ENCODE data around the gene KIF22. TPM values are rescaled to one million over a fixed set of nuclear protein-coding genes. Genes with fewer than 3 reads are reported as not detected.

The KIF22 gene
- polyA plus RNA-seq, 1 donor from 2014 or later: 34.7 TPM

DNA sequence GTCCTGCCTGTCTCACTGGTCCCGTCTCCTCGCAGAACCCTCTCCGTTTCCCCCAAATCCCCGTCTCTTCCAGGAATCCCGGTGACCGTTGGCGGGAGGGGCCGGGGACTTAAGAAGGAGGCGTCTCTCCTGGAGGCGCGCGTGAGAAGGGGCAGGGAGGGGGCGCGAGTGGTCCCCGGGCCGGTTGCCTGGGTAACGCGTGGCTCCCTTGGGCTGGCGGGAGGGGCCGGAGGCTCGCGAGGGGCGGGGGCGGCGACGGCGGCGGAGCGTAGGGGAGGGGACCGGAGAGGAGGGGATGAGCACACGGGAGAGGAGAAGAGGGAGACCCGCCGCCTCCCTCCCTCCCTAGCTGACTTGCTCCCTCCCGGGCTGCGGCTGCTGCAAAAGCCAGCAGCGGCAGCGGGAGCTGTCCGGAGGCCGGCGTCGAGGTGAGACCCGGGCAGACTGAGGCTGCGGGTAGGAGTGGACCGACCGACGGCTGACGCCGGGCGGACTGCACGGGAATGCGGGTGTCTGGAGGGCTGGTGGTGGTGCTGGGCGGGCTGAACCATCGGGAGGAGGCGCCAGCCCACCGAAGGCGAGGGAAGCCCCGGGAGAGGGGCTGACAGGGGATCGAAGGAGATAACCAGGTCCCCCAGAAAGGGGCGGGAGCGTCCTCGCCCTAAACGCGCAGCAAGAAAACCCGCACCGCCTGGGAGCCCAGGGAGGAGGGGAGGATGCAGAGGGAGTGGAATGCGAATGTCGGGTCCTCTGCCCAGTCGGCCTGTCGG, 21.5 kb downstream of the KIF22 start, which contains the start of gene PRRT2:
Gene PRRT2 (plus strand): TSS at position 298 of the 770 bp plus-strand sequence. CDS start 862 bp downstream, outside the sequence.
- Mint-ChIP-seq H3K9me3 (no peaks in the 10 kb centered on the region), H3K27ac (peak within 1 kb of the TSS; percentile 71 to 93 (median 92)), H3K27me3 (peaks cover 3% of the 10 kb centered on the region), H3K36me3 (peaks cover 4% of the 10 kb centered on the region), H3K4me3 (peak within 1 kb of the TSS; percentile 78 to 94 (median 84)), H3K4me1 (peaks cover 17 to 41% (median 31%) of the 10 kb centered on the region in 3 donors)

DNA sequence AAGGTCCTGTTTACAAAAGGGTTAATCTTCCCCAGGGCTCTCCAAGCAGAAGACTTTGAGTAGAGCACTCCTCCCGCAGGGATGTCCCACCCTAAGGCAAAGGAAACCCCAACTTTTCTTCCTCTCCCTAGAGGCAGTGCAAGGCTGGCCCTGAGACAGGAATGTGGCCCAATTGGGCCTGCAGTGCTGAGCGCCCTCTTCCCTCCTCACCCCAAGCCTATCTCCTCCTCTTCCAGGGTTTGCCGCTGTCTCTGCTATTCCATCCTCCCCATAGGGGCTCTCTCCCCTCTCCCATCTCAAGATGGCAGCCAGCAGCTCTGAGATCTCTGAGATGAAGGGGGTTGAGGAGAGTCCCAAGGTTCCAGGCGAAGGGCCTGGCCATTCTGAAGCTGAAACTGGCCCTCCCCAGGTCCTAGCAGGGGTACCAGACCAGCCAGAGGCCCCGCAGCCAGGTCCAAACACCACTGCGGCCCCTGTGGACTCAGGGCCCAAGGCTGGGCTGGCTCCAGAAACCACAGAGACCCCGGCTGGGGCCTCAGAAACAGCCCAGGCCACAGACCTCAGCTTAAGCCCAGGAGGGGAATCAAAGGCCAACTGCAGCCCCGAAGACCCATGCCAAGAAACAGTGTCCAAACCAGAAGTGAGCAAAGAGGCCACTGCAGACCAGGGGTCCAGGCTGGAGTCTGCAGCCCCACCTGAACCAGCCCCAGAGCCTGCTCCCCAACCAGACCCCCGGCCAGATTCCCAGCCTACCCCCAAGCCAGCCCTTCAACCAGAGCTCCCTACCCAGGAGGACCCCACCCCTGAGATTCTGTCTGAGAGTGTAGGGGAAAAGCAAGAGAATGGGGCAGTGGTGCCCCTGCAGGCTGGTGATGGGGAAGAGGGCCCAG, 22.4 kb downstream of the KIF22 start:
- Mint-ChIP-seq H3K27me3 (peaks cover 3% of the 10 kb centered on the region), H3K4me3 (peak overlapping the region; percentile 54 to 81 (median 68)), H3K9me3 (no peaks in the 10 kb centered on the region), H3K4me1 (peaks cover 20 to 40% (median 32%) of the 10 kb centered on the region in 3 donors), H3K27ac (peak overlapping the region; percentile 23 to 85 (median 74)), H3K36me3 (peaks cover 3% of the 10 kb centered on the region)

DNA sequence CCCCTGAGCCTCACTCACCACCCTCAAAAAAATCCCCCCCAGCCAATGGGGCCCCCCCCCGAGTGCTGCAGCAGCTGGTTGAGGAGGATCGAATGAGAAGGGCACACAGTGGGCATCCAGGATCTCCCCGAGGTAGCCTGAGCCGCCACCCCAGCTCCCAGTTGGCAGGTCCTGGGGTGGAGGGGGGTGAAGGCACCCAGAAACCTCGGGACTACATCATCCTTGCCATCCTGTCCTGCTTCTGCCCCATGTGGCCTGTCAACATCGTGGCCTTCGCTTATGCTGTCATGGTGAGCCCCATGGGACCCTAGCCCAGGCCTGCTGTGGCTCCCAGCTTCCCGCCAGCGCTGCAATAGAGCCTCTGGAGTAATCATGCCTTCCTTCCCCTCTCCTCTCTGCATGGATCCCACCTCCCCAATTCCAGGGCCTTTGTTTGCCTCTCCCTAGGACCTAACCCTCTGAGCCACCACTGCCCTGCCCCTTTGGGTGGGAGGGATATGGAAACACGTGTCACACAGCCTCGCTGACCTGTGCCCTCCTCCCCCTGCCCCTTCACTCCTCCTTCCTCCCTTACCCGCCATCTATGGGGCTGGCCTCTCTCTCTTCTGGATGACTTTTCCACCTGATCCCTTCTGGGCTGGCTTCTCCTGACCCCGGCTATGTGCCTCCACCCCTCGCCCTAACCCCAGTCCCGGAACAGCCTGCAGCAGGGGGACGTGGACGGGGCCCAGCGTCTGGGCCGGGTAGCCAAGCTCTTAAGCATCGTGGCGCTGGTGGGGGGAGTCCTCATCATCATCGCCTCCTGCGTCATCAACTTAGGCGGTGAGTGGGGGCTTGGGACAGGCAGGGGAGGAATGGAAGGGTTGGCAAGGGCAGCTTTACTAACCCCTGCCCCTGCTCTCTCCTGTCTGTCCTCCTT, 23.4 kb downstream of the KIF22 start:
- Mint-ChIP-seq H3K27me3 (peaks cover 3% of the 10 kb centered on the region), H3K36me3 (peaks cover 5% of the 10 kb centered on the region), H3K9me3 (no peaks in the 10 kb centered on the region), H3K27ac (peak overlapping the region in 1 of 3 donors; percentile 85), H3K4me3 (peak overlapping the region in 3 of 4 donors; percentile 67 to 80 (median 75)), H3K4me1 (peaks cover 19 to 45% (median 34%) of the 10 kb centered on the region in 3 donors)

DNA sequence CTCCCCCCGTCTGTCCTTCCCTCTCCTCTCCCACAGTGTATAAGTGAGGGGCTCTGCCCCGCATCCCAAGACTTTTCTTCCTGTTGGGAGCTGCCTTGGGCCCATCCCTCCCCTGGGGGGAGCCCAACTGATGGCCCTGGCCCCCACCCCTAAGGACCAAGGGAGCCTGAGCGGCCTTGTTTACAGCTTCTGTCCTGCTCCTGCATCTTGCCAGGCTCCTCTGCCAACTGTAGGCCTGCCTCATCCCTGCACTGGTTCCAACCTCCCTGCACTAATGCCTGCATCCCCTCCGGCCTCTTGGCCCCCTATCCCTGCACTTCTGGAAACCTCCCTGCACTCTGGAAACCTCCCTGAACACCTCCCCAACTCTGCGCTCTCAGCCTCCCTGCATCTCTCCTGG, 24.0 kb downstream of the KIF22 start:
- H3K27ac Mint-ChIP-seq: peak overlapping the region in 1 of 3 donors; percentile 85
- H3K27me3 Mint-ChIP-seq: peaks cover 3% of the 10 kb centered on the region
- H3K4me3 Mint-ChIP-seq: peak overlapping the region; percentile 86 to 99 (median 94)
- no peaks in the 10 kb centered on the region for H3K9me3 Mint-ChIP-seq
- peaks cover 25 to 49% (median 39%) of the 10 kb centered on the region in 3 donors for H3K4me1 Mint-ChIP-seq
- H3K36me3 Mint-ChIP-seq: peaks cover 5% of the 10 kb centered on the region

DNA sequence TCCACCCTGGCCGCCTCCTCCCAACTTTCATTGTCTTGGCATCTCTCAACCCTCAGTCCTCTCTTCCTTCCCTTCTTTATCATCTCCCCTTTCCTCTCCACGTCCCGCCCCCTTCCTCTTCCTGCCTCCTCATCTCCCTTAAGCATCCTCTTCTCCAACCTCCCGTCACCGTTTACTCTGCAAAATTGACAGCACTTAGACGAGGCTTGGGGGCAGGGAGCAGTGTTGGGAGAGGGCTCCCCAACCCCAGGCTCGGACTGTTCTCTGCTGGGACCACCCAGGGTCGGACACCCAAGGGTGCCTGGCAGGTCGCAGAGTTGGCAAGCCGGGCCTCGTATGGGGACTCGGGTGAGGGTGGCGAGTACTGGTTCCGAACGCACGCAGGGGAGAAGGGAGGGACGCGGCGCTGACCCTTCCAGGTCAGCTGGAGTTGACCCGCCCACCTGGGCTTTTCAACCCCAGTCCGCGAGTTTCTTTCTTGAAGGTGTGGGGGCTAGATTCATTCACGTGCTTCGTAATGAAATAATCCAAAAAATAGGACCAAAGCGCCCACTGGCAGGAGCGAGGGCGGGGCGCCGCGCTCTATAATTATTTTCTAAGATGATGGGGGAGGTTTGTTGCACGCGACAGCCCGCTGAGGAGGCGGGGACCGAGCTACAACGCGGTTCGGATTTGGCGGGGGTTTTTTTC, 24.6 kb downstream of the KIF22 start:
- no peaks in the 10 kb centered on the region for H3K9me3 Mint-ChIP-seq
- H3K36me3 Mint-ChIP-seq: peaks cover 5% of the 10 kb centered on the region
- H3K27ac Mint-ChIP-seq: peak overlapping the region; percentile 85 to 99 (median 95)
- H3K4me3 Mint-ChIP-seq: peak overlapping the region; percentile 89 to 99 (median 98)
- peaks cover 31 to 52% (median 41%) of the 10 kb centered on the region in 3 donors for H3K4me1 Mint-ChIP-seq
- peaks cover 3% of the 10 kb centered on the region for H3K27me3 Mint-ChIP-seq

DNA sequence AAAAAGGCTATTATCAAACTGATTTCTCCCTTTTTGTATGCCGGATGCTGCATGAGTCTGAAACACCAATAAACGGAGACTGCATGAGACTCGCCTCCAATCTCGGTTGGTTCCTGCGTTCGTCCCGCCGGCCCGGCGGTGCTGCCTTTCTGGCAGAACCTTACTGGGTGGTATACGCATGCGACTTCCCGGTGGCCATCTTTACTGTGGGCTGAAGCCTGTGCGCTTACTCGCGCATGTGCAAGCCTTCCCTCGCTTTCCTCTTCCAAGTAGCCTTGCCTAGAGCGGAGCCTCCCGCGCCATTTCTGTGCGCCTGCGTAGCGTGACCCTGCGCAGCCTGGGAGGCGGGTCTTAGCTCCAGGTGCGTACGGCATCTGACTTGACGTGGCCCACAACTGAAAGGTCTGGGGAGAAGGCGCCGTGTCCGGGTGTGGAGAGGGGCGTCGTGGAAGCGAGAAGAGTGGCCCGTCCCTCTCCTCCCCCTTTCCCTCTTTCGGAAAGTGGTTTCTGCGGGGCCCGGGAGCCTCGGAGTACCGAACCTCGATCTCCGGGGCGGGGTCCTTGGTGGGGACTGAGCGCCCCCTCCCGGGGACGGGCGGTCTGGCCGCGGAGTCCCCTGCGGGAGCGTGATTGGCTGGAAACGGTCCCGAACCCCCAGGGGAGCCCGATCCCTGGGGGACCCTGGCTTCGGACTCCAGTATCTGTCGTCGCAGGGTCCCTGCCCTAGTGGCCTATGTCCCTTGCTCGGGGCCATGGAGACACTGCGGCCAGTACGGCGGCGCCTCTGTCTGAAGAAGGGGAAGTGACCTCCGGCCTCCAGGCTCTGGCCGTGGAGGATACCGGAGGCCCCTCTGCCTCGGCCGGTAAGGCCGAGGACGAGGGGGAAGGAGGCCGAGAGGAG, 25.5 kb downstream of the KIF22 start, which contains the start of gene PAGR1:
Gene PAGR1 (plus strand): TSS at position 360 of the 901 bp plus-strand sequence. CDS start 374 bp downstream, at position 734.
- no peaks in the 10 kb centered on the region for H3K9me3 Mint-ChIP-seq
- H3K27ac Mint-ChIP-seq: peak within 1 kb of the TSS; percentile 89 to 99 (median 95)
- peaks cover 36 to 48% (median 37%) of the 10 kb centered on the region in 3 donors for H3K4me1 Mint-ChIP-seq
- peak within 1 kb of the TSS; percentile 89 to 99 (median 98) for H3K4me3 Mint-ChIP-seq
- H3K36me3 Mint-ChIP-seq: peaks cover 5% of the 10 kb centered on the region
- H3K27me3 Mint-ChIP-seq: peaks cover 2% of the 10 kb centered on the region

DNA sequence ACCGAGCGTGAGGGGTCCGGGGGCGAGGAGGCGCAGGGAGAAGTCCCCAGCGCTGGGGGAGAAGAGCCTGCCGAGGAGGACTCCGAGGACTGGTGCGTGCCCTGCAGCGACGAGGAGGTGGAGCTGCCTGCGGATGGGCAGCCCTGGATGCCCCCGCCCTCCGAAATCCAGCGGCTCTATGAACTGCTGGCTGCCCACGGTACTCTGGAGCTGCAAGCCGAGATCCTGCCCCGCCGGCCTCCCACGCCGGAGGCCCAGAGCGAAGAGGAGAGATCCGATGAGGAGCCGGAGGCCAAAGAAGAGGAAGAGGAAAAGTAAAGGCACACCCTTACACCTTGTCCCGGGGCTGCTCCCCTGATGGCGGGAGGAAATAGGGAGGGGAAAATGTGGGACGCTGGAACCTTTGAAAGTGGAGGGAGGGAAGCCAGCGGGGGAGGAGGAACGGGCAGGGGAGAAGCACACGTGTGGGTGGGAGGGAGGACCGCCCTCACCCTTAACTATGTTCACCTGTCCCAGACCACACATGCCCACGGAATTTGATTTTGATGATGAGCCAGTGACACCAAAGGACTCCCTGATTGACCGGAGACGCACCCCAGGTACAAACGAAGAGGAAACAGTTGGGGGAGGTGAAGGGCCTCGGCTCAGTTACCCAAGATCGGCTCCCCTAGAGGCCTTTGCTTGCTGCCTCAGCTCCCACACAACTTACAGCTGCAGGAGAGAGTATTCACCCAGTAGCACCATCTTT, 26.3 kb downstream of the KIF22 start:
- Mint-ChIP-seq H3K4me3 (peak overlapping the region; percentile 89 to 99 (median 98)), H3K9me3 (no peaks in the 10 kb centered on the region), H3K4me1 (peaks cover 35 to 42% (median 40%) of the 10 kb centered on the region in 3 donors), H3K36me3 (peaks cover 5% of the 10 kb centered on the region), H3K27me3 (peaks cover 2% of the 10 kb centered on the region), H3K27ac (peak overlapping the region; percentile 89 to 99 (median 95))

DNA sequence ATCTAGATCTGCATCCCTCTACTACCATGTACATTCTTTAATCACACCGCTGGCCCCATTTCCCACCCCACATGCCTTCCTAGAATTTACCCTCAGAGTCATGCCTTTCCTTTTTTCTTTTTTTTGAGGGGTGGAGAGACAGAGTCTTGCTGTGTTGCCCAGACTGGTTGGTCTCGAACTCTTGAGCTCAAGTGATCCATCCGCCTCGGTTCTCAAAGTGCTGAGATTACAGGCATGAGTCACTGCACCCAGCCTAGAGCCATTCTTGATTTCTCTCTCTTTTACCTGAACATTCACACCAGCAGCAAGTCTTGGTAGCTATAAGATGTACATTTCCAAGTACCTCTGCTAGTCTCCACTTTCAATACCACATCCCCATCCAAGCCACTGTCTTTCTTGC, 27.5 kb downstream of the KIF22 start:
- Mint-ChIP-seq H3K36me3 (peaks cover 5% of the 10 kb centered on the region), H3K4me1 (peaks cover 37 to 40% (median 40%) of the 10 kb centered on the region in 3 donors), H3K4me3 (peak overlapping the region; percentile 1 to 93 (median 88)), H3K9me3 (no peaks in the 10 kb centered on the region), H3K27me3 (peaks cover 2% of the 10 kb centered on the region), H3K27ac (peak overlapping the region in 2 of 3 donors; percentile 17 to 70)

DNA sequence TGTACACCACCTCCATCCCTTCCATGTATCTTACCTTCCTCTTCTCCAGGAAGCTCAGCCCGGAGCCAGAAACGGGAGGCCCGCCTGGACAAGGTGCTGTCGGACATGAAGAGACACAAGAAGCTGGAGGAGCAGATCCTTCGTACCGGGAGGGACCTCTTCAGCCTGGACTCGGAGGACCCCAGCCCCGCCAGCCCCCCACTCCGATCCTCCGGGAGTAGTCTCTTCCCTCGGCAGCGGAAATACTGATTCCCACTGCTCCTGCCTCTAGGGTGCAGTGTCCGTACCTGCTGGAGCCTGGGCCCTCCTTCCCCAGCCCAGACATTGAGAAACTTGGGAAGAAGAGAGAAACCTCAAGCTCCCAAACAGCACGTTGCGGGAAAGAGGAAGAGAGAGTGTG, 29.0 kb downstream of the KIF22 start:
- Mint-ChIP-seq H3K27me3 (peaks cover 2% of the 10 kb centered on the region), H3K9me3 (no peaks in the 10 kb centered on the region), H3K36me3 (peaks cover 5% of the 10 kb centered on the region), H3K4me1 (peaks cover 37 to 40% (median 40%) of the 10 kb centered on the region in 3 donors), H3K4me3 (peak overlapping the region; percentile 92 to 98 (median 94)), H3K27ac (peak overlapping the region in 1 of 3 donors; percentile 88)

DNA sequence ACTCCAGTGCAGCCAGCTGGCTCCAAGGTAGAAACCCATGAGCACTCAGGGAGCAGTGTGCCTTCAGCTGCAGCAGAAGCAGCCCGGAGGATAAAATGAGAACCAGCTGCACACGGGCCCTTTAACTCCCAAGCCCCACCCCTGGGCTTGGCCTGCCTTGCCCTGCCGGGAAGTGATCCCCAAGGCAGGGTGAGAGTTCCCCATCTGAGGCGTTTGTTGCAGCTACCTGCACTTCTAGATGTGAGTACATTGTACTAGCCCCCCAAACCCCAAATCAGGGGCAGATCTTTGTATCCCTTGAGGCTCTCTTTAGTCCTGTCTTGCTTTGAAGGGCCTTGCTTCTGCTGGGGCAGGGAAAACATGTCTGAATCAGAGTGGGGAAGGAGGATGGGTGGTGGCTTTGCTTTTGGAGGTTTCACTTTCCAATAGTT, 29.7 kb downstream of the KIF22 start, which contains the start of gene MVP:
Gene MVP (plus strand): TSS at position 192 of the 431 bp plus-strand sequence. CDS start 10,088 bp downstream, outside the sequence.
- peaks cover 2% of the 10 kb centered on the region for H3K27me3 Mint-ChIP-seq
- H3K9me3 Mint-ChIP-seq: no peaks in the 10 kb centered on the region
- H3K4me1 Mint-ChIP-seq: peaks cover 38 to 41% (median 40%) of the 10 kb centered on the region in 3 donors

DNA sequence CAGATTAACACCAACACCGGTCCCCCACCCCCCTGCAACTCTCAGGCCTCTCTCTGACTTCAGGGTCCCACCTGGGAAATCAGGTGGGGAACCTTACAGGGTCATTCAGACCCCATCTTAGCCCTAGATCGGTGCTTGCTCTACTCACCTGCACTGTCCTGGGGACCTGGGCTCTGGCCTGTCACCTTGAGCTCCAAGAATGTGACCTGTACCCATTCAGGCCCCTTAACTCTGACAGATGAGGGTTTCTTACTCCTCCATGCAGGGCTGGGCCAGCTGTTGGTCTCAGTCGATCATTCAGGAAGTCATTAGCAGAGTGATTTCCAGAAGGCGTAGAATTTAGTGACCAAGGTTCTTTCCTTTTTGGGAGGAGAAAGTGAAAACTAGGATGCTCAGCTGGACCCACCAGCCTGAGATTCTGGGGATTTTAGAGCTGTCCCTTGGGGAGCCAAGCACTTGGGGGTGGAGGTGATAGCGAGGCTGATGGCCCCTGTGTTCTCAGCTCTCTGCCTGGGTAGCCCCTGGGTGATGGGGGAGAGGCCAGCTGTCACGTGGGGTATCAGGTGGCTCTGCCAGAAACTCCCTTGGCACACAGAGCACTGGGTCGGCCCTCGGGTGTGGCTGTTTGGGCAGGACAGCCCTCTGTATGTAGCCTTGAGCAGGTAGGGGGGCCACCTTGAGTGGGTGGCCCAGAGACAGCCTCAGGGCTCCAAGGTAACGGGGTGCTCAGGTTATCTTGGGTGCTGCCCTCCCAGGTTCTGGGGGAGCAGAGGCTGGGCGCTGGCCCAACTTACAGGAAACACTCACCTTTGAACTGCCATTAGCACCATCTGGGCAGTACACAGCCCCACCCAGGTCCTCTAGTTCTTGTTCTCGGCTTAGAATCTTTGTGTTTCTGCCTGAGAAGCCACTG, 30.4 kb downstream of the KIF22 start:
- peak overlapping the region; percentile 88 to 97 (median 93) for H3K27ac Mint-ChIP-seq
- H3K4me3 Mint-ChIP-seq: peak overlapping the region; percentile 92 to 98 (median 94)

More for the DNA sequence above, 29.7 kb downstream of the KIF22 start, which contains the start of gene MVP:
- Mint-ChIP-seq H3K27ac (peak within 1 kb of the TSS; percentile 88 to 97 (median 93)), H3K36me3 (peaks cover 5% of the 10 kb centered on the region), H3K4me3 (peak within 1 kb of the TSS; percentile 92 to 98 (median 94))

More for the DNA sequence above, 30.4 kb downstream of the KIF22 start:
- Mint-ChIP-seq H3K36me3 (peaks cover 5% of the 10 kb centered on the region), H3K27me3 (no peaks in the 10 kb centered on the region), H3K9me3 (no peaks in the 10 kb centered on the region), H3K4me1 (peaks cover 35 to 38% (median 36%) of the 10 kb centered on the region in 3 donors)

Measured in IgD-negative memory B cell (primary cell).